Stimulated activated CD8-positive, alpha-beta memory T cell treated with anti-CD3 and anti-CD28 coated beads, Interleukin-4, amount 100 ng/mL, for 24 hours (primary cell): Measurements from ENCODE around the gene RAD18.

Source experiments
- DNase-seq: peaks from one replicate; pipeline ENCODE4 v3.0.0-alpha.2; 2020; ENCODE audit warnings: low read depth

RAD18 gene

GRCh38 chr3:8963137-8963853, at the start of gene RAD18:
RAD18 (minus strand) TSS chr3:8963472; CDS start chr3:8963385, 87 bp downstream.
- peak; percentile 89 for DNase-seq

GRCh38 chr3:9012521-9012920, 49.2 kb upstream of the RAD18 start:
- DNase-seq, result no peak

GRCh38 chr3:9009976-9010545, 46.8 kb upstream of the RAD18 start:
- DNase-seq, result no peak

- DNase-seq, result no peak
Measured at GRCh38 chr3:9008550-9009255, 45.4 kb upstream of the RAD18 start.

- DNase-seq, result no peak
Measured at GRCh38 chr3:9007928-9008327, 44.7 kb upstream of the RAD18 start.

- DNase-seq, result no peak
Measured at GRCh38 chr3:9007213-9007612, 43.9 kb upstream of the RAD18 start.

- DNase-seq, result no peak
Measured at GRCh38 chr3:9000041-9000440, 36.8 kb upstream of the RAD18 start.

GRCh38 chr3:8997151-8997550, 33.9 kb upstream of the RAD18 start:
- DNase-seq, result no peak

- no peak for DNase-seq
Measured at GRCh38 chr3:8996681-8997121, 33.4 kb upstream of the RAD18 start.

GRCh38 chr3:8996216-8996615, 32.9 kb upstream of the RAD18 start:
- no peak for DNase-seq

- no peak for DNase-seq
Measured at GRCh38 chr3:8994226-8994625, 31.0 kb upstream of the RAD18 start.

- DNase-seq, result no peak
Measured at GRCh38 chr3:8993331-8993730, 30.1 kb upstream of the RAD18 start.

- no peak for DNase-seq
Measured at GRCh38 chr3:8992854-8993253, 29.6 kb upstream of the RAD18 start.

- DNase-seq, result no peak
Measured at GRCh38 chr3:8992199-8992598, 28.9 kb upstream of the RAD18 start.

- no peak for DNase-seq
Measured at GRCh38 chr3:8990266-8991215, 27.3 kb upstream of the RAD18 start.

GRCh38 chr3:8988791-8989558, 25.7 kb upstream of the RAD18 start:
- DNase-seq, result no peak

- DNase-seq, result no peak
Measured at GRCh38 chr3:8988384-8988655, 25.0 kb upstream of the RAD18 start.

GRCh38 chr3:8987645-8988383, 24.5 kb upstream of the RAD18 start:
- no peak for DNase-seq

GRCh38 chr3:8987226-8987625, 24.0 kb upstream of the RAD18 start:
- no peak for DNase-seq

GRCh38 chr3:8986741-8987140, 23.5 kb upstream of the RAD18 start:
- no peak for DNase-seq

GRCh38 chr3:8985876-8986275, 22.6 kb upstream of the RAD18 start:
- no peak for DNase-seq
